Osteocyte (in vitro differentiated cells): ENCODE measurements around the gene UBAP1. TPM values are rescaled to one million over a fixed set of nuclear protein-coding genes. Genes with fewer than 3 reads are reported as not detected.
"Not testable (repeated sequence)": the region's sequence is repeated elsewhere in the genome, so short reads cannot be mapped to it uniquely, and the experiment has no call there.

Source experiments
- DNase-seq: peaks from one replicate; pipeline ENCODE4 v3.0.0; 2021; ENCODE audit warnings: mixed read lengths; ENCODE audit not compliant: unreplicated experiment; ENCODE audit errors: extremely low spot score
- H3K27ac Mint-ChIP-seq: one replicate; pipeline ENCODE4 v1.8.0; 2021; ENCODE audit warnings: mild to moderate bottlenecking, mixed read lengths; ENCODE audit not compliant: unreplicated experiment
- H3K27me3 Mint-ChIP-seq: one replicate; pipeline ENCODE4 v1.8.0; 2021; ENCODE audit warnings: mixed read lengths; ENCODE audit not compliant: unreplicated experiment
- H3K36me3 Mint-ChIP-seq: one replicate; pipeline ENCODE4 v1.8.0; 2021; ENCODE audit warnings: mixed read lengths; ENCODE audit not compliant: unreplicated experiment
- H3K4me1 Mint-ChIP-seq: one replicate; pipeline ENCODE4 v1.8.0; 2021; ENCODE audit warnings: mixed read lengths; ENCODE audit not compliant: unreplicated experiment
- H3K4me3 Mint-ChIP-seq: one replicate; pipeline ENCODE4 v1.8.0; 2021; ENCODE audit warnings: mild to moderate bottlenecking, moderate library complexity, mixed read lengths; ENCODE audit not compliant: unreplicated experiment
- H3K9me3 Mint-ChIP-seq: one replicate; pipeline ENCODE4 v1.8.0; 2021; ENCODE audit warnings: mixed read lengths; ENCODE audit not compliant: unreplicated experiment
- total RNA-seq: library from RNA; stranded (reverse); gene quantifications from 2 replicates; pipeline ENCODE4 v1.2.1, GENCODE V29; 2021
- TF ChIP-seq, protein P1 (sequence below): fragments of 200-600 bp; sonication (generic); IDR thresholded peaks from 2 replicates; pipeline ENCODE4 v1.5.0; 2021; ENCODE audit warnings: antibody characterized with exemption, mild to moderate bottlenecking, moderate library complexity

The UBAP1 gene
- total RNA-seq, 1 donor from 2014 or later: 38.6 TPM

DNA sequence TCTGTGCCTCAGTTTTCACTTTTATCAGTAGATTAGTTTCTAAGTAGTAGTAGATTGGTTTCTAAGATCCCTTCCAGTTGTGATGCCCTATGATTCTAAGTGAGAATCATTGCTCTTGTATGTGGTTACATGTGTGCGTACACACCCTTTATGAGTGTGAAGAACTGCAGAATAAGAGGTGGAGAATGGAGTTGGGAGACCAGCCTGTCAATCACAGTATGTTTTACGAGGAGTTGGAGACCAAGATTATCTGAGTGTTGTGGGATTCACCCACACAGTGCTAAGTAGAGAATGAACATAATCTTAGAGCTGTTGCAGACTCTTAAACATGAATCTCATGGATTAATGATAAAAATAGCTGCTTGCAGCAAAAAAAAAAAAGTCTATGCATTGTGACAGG, 112.6 kb downstream of the UBAP1 start:
- Mint-ChIP-seq H3K36me3 (no peaks in the 10 kb centered on the region), H3K4me3 (no peak overlapping the region), H3K27me3 (no peaks in the 10 kb centered on the region), H3K9me3 (no peaks in the 10 kb centered on the region), H3K4me1 (no peaks in the 10 kb centered on the region), H3K27ac (no peak overlapping the region)
- TF ChIP-seq, protein P1, sequence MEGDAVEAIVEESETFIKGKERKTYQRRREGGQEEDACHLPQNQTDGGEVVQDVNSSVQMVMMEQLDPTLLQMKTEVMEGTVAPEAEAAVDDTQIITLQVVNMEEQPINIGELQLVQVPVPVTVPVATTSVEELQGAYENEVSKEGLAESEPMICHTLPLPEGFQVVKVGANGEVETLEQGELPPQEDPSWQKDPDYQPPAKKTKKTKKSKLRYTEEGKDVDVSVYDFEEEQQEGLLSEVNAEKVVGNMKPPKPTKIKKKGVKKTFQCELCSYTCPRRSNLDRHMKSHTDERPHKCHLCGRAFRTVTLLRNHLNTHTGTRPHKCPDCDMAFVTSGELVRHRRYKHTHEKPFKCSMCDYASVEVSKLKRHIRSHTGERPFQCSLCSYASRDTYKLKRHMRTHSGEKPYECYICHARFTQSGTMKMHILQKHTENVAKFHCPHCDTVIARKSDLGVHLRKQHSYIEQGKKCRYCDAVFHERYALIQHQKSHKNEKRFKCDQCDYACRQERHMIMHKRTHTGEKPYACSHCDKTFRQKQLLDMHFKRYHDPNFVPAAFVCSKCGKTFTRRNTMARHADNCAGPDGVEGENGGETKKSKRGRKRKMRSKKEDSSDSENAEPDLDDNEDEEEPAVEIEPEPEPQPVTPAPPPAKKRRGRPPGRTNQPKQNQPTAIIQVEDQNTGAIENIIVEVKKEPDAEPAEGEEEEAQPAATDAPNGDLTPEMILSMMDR: no peak
- no peak for DNase-seq

DNA sequence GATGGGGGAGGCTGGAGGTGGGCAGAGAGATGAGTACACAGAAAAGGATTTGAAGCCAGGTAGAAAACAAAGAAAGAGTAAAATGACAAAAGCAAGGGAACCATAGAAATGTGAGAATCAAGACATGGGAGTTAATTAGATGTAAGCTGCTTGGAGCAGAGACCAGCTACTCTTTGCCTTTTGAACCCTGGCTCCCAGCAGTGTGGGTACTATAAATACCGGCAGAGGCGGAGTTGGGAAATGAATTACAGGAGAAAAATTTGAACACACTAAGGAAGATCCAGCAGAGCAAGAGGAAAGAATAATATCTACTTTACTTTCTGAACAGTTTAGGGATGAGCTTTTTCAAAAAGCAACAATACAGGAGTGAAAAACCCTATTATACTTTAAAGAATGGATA, 113.7 kb downstream of the UBAP1 start:
- Mint-ChIP-seq H3K27me3 (no peaks in the 10 kb centered on the region), H3K9me3 (no peaks in the 10 kb centered on the region), H3K4me3 (no peak overlapping the region), H3K36me3 (no peaks in the 10 kb centered on the region), H3K4me1 (no peaks in the 10 kb centered on the region), H3K27ac (no peak overlapping the region)
- TF ChIP-seq, protein P1: no peak
- DNase-seq: no peak

DNA sequence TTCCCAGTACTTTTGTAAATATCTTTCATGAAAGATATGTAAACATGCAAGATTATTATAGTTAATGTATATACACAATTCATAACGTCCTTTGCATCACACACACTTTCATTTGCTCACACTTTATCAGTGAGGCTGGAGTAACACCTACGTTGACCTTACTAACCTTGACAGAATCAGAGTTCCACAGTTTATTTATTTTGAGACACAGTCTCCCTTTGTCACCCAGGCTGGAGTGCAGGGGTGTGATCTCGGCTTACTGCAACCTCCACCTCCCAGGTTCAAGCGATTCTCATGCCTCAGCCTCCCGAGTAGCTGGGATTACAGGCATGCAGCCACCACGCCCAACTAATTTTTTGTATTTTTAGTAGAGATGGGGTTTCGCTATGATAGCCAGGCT, 122.2 kb downstream of the UBAP1 start:
- not testable (repeated sequence) for H3K4me1 Mint-ChIP-seq, H3K27ac Mint-ChIP-seq

More for the DNA sequence above, 122.2 kb downstream of the UBAP1 start:
- DNase-seq, H3K27me3 Mint-ChIP-seq, H3K36me3 Mint-ChIP-seq, H3K4me3 Mint-ChIP-seq, H3K9me3 Mint-ChIP-seq: not testable (repeated sequence)

Other genes with a start within 250 kb of the UBAP1 start
- 39.9 and 40.6 TPM in 2 replicates for gene UBAP2, start 130.2 kb upstream of the UBAP1 start, total RNA-seq
- 33.9 and 36.6 TPM in 2 replicates for gene DCAF12, start 52.3 kb upstream of the UBAP1 start, total RNA-seq
- gene KIF24, start 150.2 kb downstream of the UBAP1 start, total RNA-seq: 1.4 and 1.5 TPM in 2 replicates
- 20.5 and 24.1 TPM in 2 replicates for gene NUDT2, start 150.5 kb downstream of the UBAP1 start, total RNA-seq
- 1.3 and 2.5 TPM in 2 replicates for gene MYORG, start 197.9 kb downstream of the UBAP1 start, total RNA-seq